UCSD-AML1 (cell line): ENCODE measurements around the gene CLBA1.
"Not testable (repeated sequence)": the region's sequence is repeated elsewhere in the genome, so short reads cannot be mapped to it uniquely, and the experiment has no call there.

Experiments used
- DNase-seq: peaks from one replicate; lab custom pipeline; 2025; ENCODE audit not compliant: unreplicated experiment; lab: John Stamatoyannopoulos, UW

Gene CLBA1

DNA sequence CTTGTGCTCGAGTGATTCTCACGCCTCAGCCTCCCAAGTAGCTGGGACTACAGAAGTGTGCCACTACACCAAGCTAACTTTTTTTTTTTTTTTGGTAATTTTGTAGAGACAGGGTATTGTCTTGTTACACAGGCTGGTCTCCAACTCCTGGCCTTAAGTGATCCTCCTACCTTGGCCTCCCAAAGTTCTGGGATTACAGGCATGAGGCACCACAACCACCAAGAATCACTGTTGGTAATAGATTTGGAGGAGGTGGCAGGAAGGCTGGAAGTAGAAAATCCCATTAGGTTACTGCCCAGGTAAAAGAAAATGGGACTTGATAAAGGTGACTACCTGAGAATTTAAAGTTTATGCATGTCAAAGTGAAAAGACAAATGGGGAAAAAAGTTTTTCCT is 36.7 kb downstream of the CLBA1 start:
- no peak for DNase-seq

DNA sequence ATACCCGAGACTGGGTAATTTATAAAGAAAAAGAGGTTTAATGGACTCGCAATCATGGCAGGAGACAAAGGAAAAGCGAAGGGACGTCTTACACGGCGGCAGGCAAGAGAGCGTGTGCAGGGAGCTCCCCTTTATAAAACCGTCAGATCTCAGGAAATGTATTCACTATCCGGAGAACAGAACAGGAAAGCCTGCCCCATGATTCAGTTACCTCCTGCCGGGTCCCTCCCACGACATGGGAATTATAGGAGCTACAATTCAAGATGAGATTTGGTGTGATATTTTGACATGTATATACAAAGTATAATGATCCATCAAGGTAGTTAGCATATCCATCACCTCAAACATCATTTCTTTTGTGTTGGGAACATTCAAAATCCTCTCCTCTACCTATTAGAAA is 37.6 kb downstream of the CLBA1 start:
- DNase-seq: no peak

DNA sequence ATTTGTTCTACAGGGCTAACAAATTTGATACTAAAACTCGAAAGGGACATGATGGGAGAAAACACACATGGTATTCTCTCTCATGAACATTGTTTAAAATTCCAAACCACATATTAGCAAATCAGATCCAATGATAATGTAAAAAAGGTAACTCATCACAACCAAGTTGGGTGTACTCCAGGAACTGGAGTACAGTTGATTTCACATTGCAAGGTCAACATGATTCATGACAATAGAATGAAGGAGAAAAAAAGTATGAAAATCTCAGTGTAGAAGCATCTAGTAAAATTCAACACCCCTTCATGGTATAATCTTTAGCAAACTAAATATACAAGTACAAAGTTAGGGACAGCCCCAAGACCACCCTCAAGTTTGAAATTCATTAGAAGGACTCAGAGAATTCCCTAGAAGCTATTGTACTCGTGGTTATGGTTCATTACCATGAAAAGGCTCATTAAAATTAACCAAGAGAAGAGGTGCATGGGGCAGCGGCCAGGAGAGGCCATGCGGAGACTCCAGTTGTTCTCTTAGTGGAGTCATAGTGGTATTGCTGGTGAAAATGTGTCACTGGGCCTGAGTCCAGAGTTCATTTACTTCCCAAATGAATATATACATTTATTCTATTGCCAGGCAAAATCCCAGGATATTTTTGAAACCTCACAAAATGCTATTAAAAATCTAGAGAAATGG is 38.3 kb downstream of the CLBA1 start:
- no peak for DNase-seq

DNA sequence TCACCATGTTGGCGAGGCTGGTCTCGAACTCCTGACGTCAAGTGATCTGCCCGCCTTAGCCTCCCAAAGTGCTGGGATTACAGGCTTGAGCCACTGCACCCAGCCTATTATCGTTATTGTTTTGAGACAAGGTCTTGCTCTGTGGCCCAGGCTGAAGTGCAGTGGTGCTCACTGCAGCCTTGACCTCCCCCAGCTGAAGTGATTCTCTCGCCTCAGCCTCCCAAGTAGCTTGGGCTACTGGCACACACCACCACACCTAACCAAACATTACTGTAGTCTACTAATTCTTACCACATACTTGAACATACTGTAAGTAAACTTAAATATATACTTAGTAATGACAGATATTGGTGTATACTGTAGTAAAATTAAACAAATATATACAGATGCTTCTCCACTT is 39.8 kb downstream of the CLBA1 start:
- no peak for DNase-seq

DNA sequence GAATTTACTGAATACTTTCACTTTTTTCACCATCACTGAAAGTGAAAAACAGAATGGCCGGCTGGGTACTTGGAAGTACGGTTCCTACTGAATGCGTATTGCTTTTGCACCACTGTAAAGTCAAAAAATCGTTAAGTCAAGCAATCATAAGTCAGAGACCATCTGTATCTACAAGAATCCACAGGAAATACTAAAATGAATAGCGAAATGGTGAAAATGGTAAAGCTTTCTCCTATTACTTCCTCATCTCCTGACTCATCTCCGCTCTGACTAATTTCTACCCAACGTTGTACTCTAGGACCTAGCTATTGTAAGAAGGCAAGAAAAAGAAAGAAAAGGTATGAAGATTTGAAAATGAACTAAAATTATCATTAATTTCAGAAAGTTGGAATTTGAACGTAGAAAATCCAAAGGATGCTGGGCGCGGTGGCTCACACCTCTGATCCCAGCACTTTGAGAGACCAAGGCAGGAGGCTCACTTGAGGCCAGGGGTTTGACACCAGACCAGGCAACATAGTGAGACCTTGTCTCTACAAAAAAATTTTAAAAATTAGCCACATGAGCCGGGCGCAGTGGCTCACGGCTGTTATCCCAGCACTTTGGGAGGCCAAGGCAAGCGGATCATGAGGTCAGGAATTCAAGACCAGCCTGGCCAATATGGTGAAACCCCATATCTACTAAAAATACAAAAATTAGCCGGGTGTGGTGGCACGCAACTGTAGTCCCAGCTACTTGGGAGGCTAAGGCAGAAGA is 40.6 kb downstream of the CLBA1 start:
- no peak for DNase-seq

DNA sequence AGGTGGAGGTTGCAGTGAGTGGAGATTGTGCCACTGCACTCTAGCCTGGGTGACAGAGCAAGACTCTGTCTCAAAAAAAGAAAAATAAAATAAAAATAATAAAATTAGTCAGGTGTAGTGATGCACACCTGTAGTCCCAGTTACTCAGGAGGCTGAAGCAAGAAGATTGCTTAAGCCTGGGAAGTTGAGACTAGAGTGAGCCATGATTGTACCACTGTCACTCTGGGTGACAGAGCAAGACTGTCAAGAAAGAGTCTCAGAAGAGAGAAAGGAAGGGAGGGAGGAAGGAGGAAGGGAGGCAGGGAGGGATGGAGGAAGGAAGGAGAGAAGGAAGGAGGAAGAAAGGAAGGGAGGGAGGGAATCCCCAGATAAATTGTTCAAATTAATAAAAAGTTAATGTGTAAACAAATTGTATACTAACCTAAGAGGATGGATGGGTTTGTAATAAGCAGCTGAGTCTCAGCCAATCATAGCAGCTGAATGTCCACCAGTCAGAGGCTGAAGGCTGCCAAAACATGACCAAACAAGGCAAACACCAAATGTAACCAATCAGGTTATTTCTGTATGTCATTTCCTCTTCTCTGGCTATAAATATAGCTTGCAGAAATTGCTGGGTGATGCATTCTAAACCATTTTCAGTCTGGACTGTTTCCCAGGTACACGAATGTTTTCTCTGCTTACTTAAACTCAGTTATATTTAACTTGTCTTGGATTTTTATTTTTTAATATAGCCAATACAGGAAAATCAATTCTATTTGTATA is 41.4 kb downstream of the CLBA1 start:
- no peak for DNase-seq

DNA sequence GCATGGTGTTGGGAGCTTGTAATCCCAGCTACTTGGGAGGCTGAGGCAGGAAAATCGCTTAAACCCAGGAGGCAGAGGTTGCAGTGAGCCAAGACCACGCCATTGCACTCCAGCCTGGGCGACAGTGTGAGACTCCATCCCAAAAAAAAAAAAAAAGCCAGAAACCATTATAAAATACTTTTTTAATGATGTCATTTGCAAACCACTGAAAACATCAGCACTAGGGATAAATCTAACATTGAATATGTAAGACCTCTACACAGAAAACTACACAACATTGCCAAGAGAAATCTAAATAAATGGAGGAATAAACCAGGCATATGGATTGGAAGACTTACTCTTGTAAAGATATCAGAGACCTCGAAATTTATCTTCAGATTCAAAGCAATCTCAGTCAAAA is 42.1 kb downstream of the CLBA1 start:
- not testable (repeated sequence) for DNase-seq

DNA sequence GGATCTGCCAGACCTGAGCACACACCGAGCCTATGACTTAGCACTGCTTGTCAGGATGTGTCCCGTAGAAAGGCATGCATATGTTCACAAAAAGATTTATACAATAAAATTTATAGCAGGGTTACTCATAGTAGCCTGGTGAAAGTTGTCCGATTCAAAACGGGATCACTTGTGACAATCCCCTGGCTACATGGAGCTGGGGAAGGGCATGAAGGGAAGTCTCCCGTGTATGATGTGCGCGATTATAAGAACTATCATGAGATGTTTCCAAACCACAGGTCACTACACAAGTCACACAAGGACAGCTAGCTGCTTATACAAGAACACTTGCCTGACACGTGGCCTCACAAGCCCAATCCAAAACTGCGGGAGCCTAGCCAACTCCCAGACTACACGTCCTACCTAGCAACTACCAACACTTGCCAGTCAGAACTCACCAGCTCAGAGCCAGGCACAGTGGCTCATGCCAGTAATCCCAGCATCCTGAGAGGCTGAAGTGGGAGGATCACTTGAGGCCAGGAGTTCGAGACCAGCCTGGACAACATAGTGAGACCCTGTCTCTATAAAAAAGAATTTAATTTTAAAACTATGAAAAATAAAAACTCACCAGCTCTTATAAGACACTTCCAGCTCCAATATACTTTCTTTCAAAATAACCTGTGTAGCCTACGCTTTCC is 42.8 kb downstream of the CLBA1 start:
- no peak for DNase-seq

DNA sequence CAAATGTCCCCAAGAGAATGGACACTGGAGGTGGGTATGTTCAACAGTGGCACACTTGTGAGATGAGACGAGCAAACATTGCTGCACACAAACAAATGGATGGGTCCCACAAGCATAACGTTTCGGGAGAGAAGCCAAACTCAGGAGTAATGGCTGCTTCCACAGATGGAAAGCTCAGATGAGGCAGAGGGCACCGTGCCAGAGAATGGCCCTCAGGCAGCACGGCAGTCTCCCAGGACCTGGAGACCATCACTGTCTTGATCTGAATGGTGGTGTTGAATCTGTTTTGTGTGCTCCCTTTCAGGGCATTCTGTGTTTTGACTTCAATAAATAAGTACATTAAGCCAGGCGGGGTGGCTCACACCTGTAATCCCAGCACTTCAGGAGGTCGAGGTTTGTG is 43.8 kb downstream of the CLBA1 start:
- no peak for DNase-seq

DNA sequence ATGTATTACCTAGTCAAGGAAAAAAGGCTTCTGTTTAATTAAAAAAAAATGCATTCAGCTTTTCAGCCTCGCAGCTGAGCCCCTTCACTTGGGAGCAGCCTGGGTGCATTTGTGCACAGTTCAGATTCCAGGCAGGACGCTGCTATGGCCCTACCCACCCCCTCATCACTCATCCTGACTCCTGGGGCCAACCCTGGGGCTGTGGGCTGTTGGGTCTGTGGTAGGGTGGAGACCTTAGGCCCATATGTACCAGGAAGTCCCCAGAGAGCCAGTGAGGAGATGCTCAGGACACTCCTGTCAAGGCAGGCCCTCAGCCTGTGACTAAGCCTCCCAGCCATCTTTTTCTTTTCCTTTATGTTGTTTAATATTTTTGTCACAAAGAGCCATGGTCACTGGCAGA is 44.6 kb downstream of the CLBA1 start:
- no peak for DNase-seq

DNA sequence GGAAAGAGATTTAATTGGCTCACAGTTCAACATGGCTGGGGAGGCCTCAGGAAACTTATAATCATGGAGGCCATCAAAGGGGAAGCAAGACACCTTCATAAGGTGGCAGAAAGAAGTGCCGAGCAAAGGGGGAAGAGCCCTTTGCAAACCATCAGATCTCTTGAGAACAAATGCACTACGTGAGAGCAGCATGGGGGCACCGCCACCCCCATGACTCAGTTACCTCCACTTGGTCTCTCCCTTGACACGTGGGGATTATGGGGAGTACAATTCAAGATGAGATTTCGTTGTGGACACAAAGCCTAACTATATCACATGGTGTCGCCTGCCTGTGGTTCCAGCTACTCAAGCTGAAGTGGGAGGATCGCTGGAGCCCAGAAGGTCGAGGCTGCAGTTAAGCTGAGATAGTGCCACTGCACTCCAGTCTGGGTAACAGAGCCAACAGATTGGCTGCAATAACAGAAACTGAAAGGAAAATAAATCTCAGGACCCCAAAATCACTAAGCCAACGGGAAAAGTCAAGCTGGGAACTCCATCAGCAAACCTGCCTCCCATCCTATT is 45.3 kb downstream of the CLBA1 start:
- DNase-seq: no peak

DNA sequence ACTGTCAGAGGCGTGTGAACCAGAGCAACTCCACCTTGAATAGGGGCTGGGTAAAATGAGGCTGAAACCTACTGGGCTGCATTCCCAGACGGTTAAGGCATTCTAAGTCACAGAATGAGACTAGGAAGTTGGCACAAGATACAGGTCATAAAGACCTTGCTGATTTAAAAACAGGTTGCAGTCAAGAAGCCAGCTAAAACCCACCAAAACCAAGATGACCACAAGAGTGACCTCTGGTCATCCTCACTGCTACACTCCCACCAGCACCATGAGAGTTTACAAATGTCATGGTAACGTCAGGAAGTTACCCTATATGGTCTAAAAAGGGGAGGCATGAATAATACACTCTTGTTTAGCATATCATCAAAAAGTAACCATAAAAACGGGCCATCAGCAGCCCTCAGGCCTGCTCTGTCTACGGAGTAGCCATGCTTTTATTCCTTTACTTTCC is 46.9 kb downstream of the CLBA1 start:
- not testable (repeated sequence) for DNase-seq

DNA sequence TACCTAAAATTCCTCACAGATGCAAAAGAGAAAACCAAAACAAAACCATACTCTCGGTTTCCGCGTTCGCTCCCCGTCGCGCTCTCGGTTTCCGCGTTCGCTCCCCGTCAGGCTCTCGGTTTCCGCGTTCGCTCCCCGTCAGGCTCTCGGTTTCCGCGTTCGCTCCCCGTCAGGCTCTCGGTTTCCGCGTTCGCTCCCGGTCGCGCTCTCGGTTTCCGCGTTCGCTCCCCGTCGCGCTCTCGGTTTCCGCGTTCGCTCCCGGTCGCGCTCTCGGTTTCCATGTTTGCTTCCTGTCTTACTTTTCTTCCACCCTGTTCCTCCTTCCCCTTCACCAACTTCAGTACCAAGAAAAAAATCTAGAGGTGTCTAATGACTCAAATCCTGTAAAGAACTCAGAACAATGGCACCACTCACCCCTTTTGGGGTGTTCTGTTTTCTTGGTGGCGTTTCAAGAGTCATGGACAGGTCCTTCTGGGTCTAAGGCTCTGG is 47.9 kb downstream of the CLBA1 start:
- DNase-seq: not testable (repeated sequence)

DNA sequence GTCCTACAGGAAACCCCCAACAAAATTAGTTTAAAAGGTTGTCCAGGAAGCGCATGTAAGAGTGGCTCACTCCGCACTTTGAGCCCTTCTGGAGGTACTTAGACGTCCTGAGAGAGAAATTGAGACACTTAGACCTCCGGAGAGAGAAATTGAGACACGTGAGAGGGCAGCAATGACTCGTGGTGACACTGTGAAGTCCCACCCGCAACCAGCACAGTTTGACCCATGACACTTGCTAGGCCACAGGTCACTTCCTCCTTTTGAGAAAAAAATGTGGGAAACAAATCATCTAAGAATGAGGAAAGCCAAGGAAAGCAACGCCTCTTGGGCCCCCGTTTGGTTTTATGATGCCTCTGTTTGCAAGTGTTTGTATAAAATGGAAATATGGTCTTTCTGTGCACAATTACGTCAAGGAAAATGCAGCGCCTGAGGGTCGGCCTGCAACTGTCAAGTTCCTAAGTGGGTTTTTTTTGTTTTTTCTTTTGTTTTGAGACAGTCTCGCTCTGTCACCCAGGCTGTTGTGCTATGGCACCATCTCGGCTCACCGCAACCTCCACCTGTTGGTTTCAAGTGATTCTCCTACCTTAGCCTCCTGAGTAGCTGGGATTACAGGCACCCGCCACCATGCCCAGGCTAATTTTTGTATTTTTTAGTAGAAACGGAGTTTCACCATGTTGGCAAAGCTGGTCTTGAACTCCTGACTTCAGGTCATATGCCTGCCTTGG is 48.9 kb downstream of the CLBA1 start:
- DNase-seq: no peak

DNA sequence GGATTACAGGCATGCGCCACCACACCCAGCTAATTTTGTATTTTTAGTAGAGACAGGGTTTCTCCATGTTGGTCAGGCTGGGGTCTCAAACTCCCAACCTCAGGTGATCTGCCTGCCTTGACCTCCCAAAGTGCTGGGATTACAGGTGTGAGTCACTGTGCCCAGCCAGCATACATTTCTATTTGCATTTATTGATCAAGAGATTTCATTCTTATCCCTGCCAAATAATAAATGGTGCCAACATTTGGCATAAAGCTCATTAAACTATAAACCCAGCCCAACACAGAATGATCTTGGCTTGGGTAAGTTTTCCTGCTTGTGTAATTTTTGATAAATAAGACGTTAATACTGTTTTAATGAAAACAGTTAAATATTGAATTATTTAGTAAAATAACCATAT is 50.0 kb downstream of the CLBA1 start:
- DNase-seq: not testable (repeated sequence)

DNA sequence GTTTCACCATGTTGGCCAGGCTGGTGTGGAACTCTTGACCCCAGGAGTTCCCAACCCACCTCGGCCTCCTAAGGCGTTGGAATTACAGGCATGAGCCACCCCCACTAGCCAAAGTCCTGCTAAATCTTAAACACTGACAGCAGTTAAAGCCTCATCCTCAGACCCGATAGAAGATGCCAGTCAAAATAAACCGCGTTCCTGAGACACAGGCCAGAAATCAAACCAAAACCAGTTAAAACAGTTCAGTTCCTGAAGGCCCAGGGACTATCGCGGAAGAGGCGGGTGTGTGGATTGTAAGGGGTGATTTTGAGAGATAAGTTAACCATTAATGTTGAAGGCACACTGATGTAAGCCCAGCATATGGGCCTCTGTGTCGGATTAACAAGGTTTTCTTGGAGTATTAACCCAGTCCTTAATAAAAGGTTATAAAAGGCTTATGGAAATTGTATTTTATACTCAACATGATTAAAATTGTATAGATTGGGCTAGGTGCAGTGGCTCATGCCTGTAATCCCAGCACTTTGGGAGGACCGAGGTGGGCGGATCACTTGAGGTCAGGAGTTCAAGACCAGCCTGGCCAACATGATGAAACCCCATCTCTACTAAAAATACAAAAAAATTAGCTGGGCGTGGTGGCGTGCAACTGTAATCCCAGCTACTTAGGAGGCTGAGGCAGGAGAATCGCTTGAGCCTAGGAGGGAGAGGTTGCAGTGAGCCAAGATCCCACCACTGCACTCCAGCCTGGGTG is 54.0 kb downstream of the CLBA1 start:
- DNase-seq: no peak

DNA sequence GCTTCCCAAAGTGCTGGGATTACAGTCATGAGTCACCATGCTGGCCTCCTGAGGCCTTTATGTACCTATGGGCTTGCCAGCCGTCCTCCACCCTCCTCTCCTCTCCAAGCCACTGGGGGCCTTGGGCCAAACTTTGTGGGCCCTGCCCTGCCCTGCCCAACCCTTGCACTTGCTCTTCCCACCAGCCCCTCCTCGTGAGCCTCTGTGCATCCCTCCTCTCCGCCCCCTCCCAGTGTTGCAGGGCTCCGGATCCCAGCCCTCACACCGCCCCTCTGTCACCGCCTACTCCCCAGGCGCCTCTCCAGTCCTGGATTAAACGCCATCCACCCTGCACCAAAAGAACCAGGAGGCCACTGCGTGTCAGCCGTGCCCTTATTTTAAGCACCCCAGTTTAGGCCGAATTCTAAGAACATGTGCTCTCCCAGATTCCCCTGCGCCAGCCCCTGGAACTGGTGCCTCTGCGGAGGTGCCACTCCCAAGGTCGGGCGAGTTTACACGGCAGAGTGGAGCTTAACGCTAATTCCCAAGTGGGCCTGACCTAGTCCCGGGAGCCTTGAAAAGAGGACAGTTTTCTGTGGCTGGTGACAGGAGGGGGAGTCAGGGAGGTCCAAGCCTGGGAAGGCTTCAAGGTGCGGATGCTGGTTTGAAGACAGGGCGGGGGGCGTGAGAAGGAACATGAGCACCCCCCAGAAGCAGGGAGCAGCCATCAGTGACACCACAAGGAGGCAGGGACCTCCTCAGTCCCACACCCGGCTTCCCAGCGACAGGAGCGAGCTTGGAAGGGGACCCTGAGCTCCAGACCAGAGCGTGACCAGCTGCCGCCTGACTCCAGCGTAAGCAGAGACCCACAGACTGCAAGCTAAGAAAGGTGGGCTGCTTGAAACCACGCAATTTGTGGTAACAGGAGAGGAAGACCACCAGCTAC is 56.5 kb downstream of the CLBA1 start:
- DNase-seq: no peak

DNA sequence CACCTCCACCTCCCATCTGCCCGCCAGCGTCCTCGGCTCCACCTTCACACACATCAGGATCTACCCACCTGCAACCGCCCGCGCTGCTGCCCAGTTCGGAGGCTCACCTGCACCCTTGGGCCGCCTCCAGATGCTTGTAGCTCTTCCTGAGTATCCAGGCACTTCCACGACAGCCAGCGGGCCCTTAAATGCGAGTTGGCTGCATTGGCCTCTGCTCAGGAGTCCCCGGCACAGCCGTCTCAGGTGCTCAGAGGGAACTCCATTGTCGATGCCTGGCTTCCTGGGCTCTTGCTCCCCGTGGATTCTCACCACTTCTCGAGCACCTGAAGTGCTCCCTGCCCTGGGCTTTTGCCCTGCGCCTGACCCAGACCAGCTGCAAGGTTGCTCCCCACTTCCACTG is 57.2 kb downstream of the CLBA1 start:
- no peak for DNase-seq
